Inferior parietal cortex (tissue), 1 donor: ENCODE results near the gene ZDHHC20.
"Not testable (repeated sequence)": the region's sequence is repeated elsewhere in the genome, so short reads cannot be mapped to it uniquely, and the experiment has no call there.

ENCODE experiments used
- DNase-seq: peaks from one replicate; pipeline ENCODE4 v3.0.0-alpha.2; 2016; ENCODE audit errors: extremely low spot score

Gene ZDHHC20

DNA sequence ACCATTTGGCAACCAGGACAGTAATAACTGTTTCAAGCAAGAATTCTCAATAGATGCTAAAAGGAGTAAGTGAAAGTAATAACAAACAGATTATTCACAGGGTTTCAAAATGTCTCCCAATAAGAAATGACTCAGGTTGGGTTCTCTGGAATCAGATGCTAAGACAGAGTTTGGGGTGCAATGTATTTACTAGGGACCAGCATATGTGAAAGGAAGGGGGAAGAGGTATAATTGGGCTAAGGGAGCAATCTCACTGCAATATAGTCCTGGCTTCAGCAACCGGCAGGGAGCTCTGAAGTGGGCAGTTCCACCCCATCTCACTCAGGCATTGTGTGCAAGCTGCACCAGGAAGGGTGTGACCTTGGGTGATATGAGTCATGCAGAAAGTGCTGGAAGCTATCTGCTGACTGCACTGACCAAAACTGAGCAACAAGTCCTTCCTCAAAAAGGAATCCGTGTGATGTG lies 23.4 kb downstream of the ZDHHC20 start:
- DNase-seq, result peak; percentile 29

DNA sequence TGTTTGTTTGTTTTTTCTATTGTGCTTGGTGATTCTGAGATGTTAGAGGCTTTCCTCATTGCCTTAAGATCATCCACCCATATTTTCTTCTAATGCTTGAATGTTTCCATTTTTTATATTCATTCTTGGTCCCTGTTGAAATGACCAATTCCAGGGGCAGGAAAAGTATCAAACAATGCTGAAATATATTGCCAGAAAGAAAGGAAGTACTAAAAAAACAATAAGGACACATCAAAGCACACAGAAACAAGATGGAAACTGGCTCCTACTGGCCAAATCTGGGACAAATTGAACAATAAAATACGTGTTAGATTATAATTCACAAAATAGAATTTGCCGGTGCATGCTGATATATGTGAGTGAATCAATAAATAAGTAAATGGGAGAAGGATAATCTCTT lies 23.9 kb downstream of the ZDHHC20 start:
- no peak for DNase-seq

DNA sequence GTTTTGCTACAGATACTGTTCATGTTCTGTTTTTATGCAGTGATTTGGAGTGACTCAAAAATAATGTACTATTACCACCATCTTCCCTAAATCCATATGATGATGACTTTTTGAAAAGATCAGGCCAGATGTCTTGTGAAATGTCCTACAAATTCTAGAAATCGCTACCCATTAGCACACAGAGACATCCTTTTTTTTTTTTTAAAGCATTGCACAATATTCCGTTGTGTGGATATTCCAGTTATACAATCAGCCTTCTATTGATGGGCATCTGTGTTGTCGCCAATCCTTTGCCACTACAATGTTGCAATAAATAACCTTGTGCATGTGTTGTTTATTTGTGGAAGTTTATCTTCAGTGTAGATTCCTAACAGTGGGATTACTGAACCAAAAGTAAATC lies 24.5 kb downstream of the ZDHHC20 start:
- peak; percentile 63 for DNase-seq

DNA sequence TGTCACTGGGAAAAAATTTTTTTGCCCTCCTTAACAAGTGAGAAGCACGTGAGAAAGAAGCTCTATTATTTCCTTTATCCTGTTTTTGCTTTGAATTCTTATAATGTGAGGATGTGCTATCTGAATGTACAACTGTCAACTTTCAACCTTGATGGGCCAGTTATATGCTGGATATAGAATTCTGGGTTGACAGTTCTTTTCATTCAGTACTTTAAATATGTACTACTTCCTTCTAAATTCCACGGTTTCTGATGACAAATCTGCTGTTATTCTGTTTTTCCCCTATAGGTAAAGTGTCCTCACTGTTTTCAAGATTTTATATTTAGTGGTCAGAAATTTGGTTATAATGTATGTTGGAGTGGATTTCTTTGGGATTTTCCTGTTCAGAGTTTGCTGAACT lies 29.9 kb downstream of the ZDHHC20 start:
- no peak for DNase-seq

DNA sequence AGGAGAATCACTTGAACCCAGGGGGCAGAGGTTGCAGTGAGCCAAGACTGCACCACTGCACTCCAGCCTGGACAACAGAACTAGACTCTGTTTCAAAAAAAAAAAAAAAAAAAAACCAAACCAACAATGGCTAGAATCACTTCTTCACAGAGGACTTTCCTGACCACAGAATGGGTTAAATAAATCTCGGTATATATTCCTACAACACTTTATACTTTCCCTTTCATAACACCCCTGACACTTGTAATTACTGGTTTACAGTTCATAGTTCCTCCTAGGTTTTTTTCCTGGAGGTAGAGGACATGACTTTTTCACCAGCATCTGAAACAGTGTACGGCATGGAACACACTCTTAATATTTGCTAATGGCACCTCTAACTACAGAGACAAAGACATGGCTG lies 31.4 kb downstream of the ZDHHC20 start:
- DNase-seq, result no peak

DNA sequence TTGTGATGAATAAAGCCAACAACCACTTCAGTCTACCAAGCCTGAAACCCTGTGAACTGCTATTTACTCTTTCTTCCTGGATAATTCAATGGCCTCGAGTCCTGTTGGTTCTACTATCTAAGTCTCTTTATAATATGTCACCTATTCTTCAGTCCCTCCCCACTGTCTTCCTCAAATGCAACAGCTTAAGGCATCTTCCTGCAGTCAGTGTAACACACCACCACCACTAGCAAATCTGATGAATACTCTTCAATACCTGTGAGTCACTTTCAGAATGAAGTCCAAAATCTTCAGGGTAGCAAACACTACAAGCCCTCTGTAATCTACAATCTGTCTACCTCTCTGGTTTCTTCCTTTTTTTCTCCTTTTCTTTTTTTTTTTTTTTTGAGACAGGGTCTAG lies 32.9 kb downstream of the ZDHHC20 start:
- no peak for DNase-seq

DNA sequence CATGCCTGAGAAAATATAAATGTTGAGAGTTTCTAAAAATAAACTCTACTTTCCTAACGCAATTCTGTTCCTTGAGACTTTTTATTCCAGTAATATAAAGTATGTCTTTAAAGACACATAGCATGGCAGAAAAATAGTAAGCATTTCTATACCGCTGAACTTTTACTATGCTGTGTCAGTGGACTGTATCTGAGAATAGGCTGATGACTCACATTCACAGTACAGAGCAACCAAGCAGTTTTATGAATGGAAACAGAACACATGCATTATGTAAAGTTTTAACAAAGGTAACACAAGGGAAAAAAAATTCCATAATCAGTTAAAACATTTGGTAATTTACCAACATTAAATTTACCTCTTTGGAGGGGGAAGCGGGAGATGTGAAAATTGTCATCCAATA lies 38.4 kb downstream of the ZDHHC20 start:
- no peak for DNase-seq

DNA sequence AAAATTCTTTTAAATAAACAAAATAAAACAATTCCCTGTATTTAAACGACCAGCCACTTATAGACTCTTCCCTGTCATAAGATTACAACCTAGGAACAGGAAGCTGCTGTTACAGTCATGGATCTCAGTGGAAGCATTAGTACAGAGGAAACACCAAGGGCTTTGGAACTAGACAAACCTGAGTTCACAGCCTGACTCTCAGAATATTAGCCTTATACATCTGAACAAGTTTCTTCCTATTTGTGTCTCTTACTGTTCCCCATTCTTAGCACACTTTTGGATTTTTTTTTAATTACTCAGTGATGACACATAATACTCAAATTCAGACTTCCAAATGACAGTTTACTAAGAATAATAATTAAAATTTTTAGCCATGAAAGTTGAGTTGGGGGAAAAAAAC lies 46.1 kb downstream of the ZDHHC20 start:
- DNase-seq, result no peak

DNA sequence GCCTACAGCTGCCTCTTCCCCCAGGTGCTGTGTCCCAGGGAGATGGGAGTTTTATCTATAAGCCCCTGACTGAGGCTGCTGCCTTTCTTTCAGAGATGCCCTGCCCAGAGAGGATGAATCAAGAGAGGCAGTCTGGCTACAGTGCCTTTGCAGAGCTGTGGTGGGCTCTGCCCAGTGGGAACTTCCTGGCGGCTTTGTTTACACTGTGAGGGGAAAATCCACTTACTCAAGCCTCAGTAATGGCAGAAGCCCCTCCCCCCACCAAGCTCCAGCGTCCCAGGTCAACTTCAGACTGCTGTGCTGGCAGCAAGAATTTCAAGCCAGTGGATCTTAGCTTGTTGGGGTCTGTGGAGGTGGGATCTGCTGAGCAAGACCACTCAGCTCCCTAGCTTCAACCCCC lies 48.6 kb downstream of the ZDHHC20 start:
- not testable (repeated sequence) for DNase-seq

DNA sequence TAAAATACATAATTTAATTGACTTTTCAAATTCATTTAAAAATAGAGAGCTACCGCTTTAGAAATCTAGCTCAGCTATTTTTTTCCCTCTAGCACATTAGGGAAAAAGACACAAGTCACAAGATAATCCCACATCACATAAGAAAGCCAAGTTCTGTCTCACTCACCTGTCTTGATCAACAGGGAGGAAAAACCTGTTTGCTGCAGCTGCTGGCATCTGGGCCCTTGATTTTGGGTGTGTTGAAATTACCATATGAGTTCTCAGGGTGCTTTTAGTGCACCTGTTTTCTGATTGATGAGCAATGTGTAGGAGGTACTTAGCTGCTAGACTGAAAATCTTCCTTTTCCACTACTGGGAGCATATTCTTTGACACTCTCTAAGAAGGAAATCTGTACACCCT lies 53.8 kb downstream of the ZDHHC20 start:
- DNase-seq, result no peak

DNA sequence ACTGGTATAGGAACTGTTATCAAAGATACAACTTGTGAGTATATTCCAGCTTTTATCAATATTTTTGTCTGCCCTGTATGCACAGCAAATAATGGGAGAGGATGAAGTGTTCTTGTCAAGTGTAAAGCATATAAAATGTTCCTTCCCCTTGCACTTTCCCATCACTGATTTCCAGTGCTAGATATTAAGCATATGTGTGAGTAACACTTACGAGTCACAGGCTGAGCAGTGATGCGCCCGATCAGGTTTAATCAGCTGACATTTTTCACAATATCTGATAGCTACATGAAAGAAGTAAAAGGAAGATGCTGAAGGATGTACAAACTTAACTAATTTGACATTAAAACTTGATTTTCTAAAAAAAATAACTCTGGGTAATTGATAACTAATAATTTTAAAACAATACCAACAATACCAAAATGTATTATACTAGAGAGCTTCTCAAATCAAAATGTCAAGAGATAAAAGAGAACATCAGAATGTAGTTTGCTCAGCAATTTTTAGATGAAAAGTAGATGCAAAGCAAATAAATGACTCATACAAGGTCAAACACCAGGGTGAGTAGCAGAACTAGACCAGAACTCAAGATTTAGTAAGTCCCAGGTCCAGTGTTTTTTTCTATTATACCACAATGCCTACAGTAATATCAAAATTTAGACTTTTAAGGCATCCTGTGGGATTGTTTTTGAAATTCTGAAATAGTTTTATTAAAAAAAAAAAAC lies 56.4 kb downstream of the ZDHHC20 start:
- DNase-seq, result no peak

DNA sequence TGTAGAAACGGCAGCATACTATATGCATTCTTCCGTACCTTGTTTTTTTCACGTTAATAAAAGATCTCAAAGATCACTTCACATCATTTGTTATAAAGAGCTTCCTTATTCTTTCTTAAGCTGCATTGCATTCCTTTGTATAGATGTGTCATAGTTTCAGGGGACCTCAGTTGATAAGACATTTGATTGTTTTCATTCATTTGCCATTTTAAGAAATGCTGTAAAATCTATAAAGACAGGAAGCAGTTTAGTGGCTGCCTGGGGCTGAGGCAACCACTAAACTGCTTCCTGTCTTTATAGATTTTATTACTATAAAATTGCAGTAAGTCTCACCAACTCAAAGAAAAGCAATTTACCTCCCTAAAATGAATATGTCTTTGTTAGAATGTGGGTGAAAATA lies 59.4 kb downstream of the ZDHHC20 start:
- no peak for DNase-seq

DNA sequence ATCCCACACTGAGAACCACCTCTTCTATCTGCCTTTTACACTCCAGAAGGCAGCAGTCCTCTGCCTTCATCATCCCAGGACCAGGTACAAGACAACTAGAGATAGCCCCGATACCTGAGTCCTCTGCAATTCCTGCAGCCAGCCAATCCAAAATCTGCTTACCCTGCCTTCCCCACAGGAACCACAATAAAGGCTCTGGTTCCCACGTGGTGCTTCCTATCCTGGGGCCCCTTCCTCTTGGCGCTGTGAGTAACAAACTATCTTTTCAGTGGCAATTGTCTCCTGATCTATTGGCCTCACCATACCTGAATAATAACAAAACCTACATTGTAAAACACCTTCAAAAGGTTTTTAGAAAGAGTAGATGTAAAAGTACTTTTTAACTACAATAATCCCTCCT lies 63.1 kb downstream of the ZDHHC20 start:
- no peak for DNase-seq

DNA sequence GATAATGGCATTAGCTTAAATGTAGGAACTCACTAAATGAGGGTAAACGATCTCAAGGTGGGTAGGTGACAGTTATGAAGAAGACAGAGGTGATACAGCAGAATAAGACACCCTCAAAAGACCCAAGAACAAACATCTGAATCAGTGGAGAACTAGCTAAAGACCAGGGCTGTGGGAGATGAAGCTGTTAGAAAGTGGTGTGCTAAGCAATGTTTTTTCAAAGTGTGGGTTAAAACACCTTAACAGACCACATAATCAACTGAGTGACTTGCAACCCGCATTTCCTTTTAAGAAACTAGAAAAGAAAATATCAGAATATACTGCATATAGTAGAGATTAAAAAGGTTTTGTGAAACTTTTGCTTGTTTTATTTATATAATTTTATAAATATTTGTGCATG lies 70.0 kb downstream of the ZDHHC20 start:
- DNase-seq, result no peak

DNA sequence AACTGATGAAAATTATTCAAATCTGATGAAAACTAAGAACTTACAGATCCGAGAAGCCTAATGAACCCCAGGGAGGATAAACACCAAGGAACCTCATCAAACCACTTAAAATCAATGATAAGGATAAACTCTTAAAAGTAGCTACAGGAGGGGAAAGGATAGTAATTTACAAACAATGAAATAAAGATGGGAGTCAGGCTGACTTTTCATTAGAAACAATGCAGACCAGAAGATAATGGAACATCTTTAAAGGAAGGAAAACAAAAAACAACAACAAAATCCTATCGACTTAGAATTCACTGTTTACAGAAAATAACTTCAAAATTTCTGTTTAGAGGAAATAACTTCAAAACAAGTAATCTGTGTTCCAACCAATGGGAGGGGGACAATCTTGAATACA lies 73.4 kb downstream of the ZDHHC20 start:
- no peak for DNase-seq

DNA sequence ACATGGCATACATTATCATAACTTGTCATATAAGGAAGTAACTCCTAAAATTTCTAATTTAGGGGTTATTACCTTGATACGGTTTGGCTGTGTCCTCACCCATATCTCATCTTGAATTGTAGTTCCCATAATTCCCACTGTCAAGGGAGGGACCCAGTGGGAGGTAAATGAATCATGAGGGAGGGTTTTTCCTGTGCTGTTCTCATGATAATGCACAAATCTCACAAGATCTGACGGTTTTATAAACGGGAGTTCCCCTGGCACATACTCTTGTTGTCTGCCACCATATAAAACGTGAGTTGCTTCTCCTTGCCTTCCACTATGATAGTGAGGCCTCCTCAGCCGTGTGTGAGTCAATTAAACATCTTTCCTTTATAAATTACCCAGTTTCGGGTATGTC lies 76.0 kb downstream of the ZDHHC20 start:
- DNase-seq, result no peak

DNA sequence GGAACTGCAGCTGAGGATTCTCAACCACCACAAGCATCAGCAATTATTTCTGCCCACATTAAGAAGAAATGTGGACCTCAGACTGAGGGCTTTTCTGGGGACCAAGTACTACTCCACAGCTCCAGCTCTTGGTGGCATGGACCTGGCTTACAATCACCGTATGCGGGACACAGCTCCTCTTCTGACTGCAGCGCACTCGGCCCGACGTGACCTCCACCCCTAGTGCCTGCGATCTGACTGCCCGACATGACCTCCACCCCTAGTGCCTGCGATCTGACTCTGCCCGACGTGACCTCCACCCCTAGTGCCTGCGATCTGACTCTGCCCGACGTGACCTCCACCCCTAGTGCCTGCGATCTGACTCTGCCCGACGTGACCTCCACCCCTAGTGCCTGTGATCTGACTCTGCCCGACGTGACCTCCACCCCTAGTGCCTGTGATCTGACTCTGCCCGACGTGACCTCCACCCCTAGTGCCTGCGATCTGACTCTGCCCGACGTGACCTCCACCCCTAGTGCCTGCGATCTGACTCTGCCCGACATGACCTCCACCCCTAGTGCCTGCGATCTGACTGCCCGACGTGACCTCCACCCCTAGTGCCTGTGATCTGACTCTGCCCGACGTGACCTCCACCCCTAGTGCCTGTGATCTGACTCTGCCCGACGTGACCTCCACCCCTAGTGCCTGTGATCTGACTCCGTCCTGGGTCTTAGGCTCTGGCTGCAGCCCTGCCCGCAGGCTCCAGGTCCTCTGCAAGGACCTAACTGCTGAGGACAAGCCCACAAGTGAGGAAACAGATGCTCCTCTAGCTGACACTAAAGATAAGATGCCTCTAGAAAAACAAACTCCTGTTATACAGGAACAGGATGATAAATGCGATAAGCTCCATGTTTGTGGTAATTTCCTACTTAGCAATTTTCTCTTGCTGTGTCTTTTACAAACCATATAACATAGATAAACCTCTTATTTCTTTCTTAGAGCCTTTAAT lies 81.8 kb downstream of the ZDHHC20 start:
- not testable (repeated sequence) for DNase-seq

DNA sequence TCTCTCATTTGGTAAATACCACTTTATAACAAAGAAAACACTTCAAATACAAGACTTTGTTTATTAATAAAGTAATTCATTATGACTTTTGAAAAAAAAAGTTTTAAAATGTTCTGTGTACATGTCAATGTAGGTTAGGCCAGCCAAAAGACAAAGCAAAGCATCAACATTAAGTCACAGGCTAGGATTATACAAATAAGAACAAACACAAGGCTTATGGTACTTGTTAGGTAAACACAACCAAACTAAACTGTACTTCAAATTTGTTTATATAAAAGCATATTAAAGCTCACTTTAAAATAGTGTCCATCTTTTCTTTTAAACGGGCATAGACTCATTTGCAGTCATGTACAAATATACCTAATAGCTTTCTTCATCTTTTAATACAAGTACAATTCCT lies 86.6 kb downstream of the ZDHHC20 start:
- DNase-seq, result no peak

DNA sequence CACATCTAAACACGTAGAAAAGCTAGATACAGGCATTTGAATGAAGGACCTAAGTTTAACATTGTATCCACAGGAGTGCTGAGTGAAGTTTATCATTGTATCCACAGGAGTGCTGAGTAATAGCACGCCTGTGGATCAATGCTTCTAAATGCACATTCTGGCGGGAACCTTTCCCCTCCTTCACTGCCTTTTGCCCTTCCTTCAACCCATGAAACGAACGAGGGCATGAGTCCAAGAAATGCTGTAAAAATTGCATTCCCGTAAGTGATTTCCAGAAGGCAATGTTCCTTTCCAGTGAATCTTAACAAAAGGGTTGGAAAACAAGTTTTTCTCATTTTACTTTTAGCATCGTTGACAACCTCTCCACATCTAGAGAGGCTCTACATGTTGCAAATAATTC lies 88.1 kb downstream of the ZDHHC20 start:
- DNase-seq, result no peak

DNA sequence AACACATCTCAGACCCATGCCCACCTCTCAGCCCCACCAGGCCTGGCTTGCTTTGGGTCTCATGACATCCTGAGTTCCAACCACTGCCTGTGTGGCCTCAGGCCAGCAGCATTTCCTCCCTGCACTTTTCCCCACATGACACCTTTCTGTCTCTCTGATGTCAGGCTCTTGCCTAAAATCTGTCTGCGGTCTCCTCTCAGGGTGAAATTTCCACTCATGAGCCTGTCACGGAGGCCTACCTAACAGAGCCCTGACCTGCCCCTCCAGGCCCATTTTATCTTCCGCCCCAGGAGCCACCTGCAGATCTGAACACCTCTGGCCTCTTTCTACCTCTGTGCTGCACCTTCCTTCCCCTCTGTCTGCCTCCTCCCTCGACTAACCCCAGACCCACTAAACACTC lies 93.5 kb downstream of the ZDHHC20 start:
- DNase-seq, result no peak

DNA sequence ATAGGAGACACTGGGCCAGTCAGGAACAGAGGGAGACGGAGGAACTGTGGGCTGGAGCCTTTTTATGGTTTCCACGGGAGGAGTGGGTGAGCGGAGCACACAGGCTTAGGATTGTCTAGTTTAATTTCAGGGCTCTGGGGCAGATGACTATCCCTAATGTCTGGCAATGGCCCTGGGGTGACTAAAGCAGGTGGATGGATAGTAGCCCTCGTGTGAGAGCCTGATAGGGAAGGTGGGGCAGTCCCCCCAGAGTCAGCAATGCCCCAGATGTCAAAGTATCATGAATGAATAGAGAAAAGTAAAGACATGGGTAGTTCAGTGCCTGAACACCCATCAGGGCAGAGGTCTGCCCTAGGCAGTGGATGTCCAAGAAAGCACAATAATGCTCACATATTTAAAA lies 94.2 kb downstream of the ZDHHC20 start:
- DNase-seq, result no peak

DNA sequence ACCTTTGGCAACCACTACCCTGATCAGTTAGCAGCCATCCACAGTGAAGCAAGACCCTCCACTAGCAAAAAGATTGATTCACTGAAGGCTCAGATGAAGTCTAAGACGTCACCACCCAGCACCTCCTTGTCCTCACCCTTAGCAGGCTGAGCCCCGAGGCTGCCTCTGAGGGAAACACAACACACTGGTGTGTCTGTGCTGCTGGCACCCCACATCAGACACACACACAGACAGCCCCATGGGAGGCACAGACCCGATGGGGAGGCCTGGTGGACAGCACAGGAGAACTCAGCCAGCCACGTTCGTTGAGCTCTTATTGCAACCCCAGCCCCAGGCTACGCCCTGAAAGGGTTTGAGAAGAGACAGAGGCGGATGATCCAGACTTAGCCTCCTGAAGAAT lies 94.7 kb downstream of the ZDHHC20 start:
- DNase-seq, result no peak

DNA sequence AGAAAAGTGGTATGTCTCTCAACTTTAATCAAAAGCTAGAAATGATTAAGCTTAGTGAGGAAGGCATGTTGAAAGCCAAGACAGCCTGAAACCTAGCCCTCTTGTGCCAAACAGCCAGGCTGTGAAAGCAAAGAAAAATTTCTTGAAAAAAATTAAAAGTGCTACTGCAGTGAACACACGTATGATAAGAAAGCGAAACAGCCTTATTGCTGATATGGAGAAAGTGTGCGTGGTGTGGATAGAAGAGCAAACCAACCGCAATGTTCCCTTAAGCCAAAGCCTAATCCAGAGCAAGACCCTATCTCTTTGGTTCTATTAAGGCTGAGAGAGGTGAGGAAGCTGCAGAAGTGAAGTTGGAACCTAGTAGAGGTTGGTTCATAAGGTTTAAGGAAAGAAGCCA lies 96.4 kb downstream of the ZDHHC20 start:
- no peak for DNase-seq
